GM21825 (cell line): Measurements from ENCODE around the gene NSUN2.
"Not testable (repeated sequence)": the region's sequence is repeated elsewhere in the genome, so short reads cannot be mapped to it uniquely, and the experiment has no call there.

ENCODE experiments used
- ATAC-seq: cut with Tn5 transposase; IDR thresholded peaks from one replicate; pipeline ENCODE4 v1.9.1; 2021; ENCODE audit warnings: mild to moderate bottlenecking, moderate library complexity; ENCODE audit not compliant: unreplicated experiment

The NSUN2 gene

DNA sequence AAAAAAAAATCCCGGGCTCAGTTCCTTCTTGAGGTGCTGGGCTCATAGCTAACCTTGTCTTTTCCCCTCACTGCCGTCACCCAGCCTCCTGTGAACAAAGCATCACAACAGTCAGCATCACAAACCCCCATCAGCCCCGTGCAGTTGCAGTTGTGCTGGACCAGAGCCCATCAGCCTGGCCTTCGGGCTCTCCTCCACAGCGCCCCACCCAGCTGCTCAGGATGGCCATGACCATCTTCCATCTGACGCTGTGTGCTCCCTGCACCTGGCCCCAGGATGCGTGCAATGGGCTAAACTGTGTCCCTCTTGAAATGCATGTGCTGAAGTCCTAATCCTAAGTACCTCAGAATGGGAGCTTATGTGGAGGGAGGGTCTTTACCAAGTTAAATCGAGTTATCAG, 48.1 kb downstream of the NSUN2 start:
- no peak for ATAC-seq

- no peak for ATAC-seq
Measured at GRCh38 chr5:6584101-6584645, 48.7 kb downstream of the NSUN2 start.

GRCh38 chr5:6583049-6583880, 49.6 kb downstream of the NSUN2 start:
- peak; percentile 67 for ATAC-seq

- no peak for ATAC-seq
Measured at GRCh38 chr5:6582507-6583048, 50.3 kb downstream of the NSUN2 start.

DNA sequence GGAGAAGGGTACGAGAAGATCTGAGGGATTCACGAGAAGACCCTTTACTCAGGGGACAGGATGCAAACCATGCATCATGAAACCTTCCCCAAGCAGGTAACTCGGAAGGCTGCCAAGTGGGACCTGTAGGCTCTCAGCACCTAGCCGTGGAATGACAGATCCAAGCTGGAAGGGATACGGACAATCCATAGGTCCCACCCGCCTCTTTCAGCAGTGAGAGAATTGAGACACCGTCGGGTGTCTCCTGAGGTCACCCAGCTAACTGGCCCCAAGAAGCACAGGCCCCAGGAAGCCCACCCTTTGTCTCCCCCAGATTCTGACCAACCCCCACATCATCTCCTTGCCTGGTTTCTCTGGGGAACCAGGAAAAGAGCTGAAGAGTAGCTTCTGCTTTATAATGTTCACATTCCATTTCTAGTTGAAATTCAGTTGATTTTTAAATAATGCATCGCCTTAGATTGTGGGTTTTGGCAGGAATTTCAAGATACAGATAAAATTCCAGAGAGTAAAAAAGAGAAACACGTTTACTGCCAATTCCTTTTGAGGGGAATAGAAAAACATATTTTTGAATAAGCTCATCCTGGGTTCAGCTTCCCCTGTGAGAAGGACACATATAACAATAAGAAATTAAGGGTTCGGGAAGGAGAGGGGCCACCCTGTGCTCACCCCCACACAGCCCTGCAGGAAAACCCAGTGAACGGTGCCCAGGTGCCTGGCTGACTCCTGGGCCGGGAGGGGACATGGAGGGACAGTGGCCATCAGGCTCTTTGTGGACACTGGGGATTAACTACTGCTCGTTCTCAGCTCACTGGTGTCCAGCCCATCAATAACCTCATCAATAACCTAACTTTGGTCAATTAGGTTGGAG, 51.1 kb downstream of the NSUN2 start:
- no peak for ATAC-seq

DNA sequence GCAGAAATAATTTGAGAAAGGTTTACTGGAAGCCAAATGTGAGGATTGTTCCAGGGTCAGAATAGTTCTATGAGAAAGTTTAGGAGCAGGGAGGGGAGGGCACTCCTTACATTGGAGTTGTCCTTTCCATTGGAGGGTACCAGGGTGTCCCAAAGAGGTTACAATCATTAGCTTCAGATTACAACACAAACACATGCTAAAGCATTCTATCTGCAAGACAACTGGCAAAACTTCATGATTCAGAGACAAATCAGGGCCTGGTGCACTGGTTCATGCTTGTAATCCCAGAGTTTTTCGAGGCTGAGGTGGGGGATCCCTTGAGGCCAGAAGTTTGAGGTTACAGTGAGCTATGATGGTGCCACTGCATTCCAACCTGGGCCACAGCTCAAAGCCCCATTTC, 51.8 kb downstream of the NSUN2 start:
- ATAC-seq: no peak

DNA sequence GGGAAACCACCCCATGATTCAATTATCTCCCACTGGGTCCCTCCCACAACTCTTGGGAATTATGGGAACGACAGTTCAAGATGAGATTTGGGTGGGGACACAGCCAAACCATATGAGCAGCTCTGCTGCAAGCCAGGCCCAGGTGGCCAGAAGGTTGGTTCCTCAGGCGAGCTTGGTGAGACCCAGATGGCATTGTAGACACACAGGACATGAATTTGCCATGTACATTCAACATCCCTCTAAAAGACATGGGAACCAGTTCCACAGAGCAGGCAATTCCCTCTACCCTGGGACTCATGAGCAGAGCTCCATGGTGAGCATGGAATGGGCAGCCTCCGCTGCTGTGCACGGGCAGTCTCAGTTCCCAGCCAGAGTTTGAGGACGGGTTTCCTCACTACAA, 53.3 kb downstream of the NSUN2 start:
- no peak for ATAC-seq

GRCh38 chr5:6578676-6579343, 54.0 kb downstream of the NSUN2 start:
- no peak for ATAC-seq

DNA sequence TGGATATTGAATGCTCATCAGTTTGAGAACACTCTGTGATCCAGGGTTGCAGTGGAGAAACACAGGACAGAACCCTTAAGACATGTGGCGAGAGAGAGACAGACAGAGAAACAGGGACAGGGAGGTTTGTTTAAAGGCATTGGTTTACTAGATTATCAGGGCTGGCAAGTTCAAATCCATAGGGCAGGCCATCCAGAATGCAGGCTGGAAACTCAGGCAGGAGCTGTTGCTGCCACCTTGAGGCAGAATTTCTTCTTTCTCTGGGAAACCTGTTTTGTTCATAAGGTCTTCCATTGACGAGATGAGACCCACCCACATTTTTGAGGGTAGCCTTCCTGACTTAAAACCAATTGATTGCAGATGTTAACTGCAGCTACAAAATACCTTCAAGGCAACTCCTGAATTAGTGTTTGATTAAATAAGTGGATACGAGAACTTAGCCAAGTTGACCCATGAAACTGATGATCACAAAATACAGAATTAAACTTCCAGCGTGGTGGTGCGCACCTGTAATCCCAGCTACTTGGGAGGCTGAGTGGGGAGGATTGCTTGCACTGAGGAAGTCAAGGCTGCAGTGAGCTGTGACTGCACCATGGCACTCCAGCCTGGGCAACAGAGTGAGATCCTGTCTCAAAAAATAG, 55.9 kb downstream of the NSUN2 start:
- ATAC-seq: no peak

GRCh38 chr5:6574537-6575245, 58.2 kb downstream of the NSUN2 start:
- no peak for ATAC-seq

DNA sequence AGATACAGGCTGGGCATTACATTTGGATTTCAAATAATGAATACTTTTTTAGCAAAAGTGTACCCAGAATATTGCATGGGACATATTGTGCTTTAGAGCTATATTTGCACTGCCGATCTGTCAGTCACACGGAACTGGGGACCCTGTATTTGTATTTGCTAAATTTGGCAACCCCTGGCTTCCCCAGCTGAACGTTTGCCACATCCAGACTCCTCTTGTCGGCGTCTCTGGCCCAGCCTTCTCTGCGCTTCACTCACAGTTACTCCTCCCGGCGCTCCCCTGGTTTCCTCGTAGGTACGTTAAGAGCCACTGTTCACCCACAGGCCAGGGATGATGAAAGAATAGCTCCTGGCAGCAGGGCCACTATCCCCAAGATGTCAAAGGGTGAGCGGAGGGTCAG, 58.7 kb downstream of the NSUN2 start:
- ATAC-seq: no peak

- no peak for ATAC-seq
Measured at GRCh38 chr5:6573651-6574101, 59.2 kb downstream of the NSUN2 start.

GRCh38 chr5:6572825-6573380, 59.9 kb downstream of the NSUN2 start:
- no peak for ATAC-seq

GRCh38 chr5:6572086-6572824, 60.6 kb downstream of the NSUN2 start:
- ATAC-seq: no peak

- ATAC-seq: not testable (repeated sequence)
Measured at GRCh38 chr5:6571607-6572006, 61.2 kb downstream of the NSUN2 start.

DNA sequence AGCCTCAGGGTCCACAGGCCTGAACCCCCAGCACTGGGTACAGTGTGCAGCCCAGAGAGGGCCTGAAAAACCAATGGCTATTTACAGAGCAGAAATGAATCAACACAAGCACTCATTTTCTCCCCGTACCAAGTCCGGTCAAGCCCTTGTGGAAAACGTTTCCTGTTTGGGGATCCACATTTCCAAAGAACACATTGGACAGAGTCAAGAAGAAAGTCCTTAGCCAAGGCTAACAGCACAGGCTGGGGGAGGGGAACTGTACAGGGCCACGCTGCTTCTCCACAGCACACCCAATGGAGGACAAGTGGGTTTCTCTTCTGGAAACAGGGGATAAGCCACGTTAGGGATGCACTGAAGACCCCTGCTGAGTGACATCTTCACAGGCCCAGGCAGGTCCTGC, 62.3 kb downstream of the NSUN2 start:
- ATAC-seq: no peak

- ATAC-seq: no peak
Measured at GRCh38 chr5:6568889-6569288, 64.0 kb downstream of the NSUN2 start.

DNA sequence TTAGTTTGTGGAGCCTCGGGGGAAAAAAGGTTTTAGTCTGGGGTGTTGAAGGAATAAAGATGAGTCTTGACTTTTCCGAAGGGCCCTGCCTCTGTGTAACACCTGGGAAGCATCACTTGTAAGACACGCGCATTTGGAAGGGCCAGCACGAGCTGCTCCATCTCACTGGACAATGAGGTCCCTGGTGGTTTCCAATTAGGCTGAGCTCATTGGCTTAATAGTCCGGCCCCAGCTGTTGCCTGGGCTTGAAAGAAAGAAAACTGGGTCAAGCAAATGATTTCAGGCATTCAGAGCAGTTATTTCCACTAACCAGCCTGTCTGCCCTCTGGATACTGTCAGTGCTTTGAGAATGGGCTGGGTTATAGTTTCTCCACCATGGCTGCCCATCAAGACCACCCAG, 64.5 kb downstream of the NSUN2 start:
- no peak for ATAC-seq

GRCh38 chr5:6567835-6568234, 65.0 kb downstream of the NSUN2 start:
- ATAC-seq: no peak
